Suprapubic skin (tissue), 4 donors: ENCODE measurements around the gene DMRTC1B.
"Not testable (repeated sequence)": the region's sequence is repeated elsewhere in the genome, so short reads cannot be mapped to it uniquely, and the experiment has no call there.

Experiments used
- EP300 ChIP-seq: sonication (generic); formaldehyde crosslinking; IDR thresholded peaks from one replicate; pipeline ENCODE4 v1.6.1; 2017; ENCODE audit warnings: antibody characterized with exemption
- POLR2A ChIP-seq, 2 donors: fragments of 450-650 bp; IDR thresholded peaks; one replicate each; pipeline ENCODE4 v1.6.1; 2017; ENCODE audit warnings: antibody characterized with exemption in 2 of 2, mild to moderate bottlenecking in 2 of 2, moderate library complexity in 2 of 2
- POLR2AphosphoS5 ChIP-seq, 3 donors: sonication (generic); formaldehyde crosslinking; IDR thresholded peaks; one replicate each; pipeline ENCODE4 v1.6.1; 2017; ENCODE audit warnings: antibody characterized with exemption in 3 of 3
- TF ChIP-seq, protein P1 (sequence below), 2 donors: fragments of 200-600 bp in 1 of 2; fragments of 450-650 bp in 1 of 2; sonication (generic) in 1 of 2; IDR thresholded peaks; one replicate each; pipeline ENCODE4 v1.5.1; 2016 to 2019; ENCODE audit warnings: antibody characterized with exemption in 2 of 2, mild to moderate bottlenecking in 1 of 2, moderate library complexity in 1 of 2

DNA sequence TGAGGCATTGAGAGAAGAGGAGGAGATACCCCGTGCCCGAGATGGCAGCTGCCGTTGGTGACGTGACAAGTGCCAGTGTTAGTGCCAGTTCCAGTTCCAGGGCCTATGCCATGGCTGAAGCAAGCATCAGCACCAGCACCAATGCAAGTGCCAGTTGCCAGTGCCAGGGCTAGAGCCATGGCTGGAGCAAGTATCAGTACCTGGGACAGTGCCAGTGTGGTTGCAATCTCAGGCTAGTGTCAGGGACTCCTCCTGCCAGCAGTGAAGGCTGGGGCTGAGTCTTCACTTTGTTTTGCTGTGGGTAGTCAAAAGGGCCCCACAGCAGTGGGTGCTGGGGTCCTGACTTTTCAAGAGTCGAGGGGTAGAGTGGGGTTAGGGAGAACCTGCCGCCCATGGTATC, 1.5 kb downstream of the DMRTC1B start:
- TF ChIP-seq, protein P1, sequence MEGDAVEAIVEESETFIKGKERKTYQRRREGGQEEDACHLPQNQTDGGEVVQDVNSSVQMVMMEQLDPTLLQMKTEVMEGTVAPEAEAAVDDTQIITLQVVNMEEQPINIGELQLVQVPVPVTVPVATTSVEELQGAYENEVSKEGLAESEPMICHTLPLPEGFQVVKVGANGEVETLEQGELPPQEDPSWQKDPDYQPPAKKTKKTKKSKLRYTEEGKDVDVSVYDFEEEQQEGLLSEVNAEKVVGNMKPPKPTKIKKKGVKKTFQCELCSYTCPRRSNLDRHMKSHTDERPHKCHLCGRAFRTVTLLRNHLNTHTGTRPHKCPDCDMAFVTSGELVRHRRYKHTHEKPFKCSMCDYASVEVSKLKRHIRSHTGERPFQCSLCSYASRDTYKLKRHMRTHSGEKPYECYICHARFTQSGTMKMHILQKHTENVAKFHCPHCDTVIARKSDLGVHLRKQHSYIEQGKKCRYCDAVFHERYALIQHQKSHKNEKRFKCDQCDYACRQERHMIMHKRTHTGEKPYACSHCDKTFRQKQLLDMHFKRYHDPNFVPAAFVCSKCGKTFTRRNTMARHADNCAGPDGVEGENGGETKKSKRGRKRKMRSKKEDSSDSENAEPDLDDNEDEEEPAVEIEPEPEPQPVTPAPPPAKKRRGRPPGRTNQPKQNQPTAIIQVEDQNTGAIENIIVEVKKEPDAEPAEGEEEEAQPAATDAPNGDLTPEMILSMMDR (IDR thresholded peaks at IDR 0.05), result not testable (repeated sequence)
- not testable (repeated sequence) for TF ChIP-seq POLR2AphosphoS5 (IDR thresholded peaks at IDR 0.05); EP300; POLR2A (IDR thresholded peaks at IDR 0.05)
